Stimulated activated CD4-positive, alpha-beta T cell treated with anti-CD3 and anti-CD28 coated beads, TNF-alpha, amount 100 ng/mL, for 24 hours (primary cell): ENCODE data around the gene SFT2D1.
A peak's percentile ranks its signal among the peaks of the same experiment; 100 is the strongest.

Experiments
- DNase-seq, 3 experiments: peaks; one replicate each; pipeline ENCODE4 v3.0.0-alpha.2; 2020; ENCODE audit warnings: low read depth in 3 of 3

Gene SFT2D1

DNA sequence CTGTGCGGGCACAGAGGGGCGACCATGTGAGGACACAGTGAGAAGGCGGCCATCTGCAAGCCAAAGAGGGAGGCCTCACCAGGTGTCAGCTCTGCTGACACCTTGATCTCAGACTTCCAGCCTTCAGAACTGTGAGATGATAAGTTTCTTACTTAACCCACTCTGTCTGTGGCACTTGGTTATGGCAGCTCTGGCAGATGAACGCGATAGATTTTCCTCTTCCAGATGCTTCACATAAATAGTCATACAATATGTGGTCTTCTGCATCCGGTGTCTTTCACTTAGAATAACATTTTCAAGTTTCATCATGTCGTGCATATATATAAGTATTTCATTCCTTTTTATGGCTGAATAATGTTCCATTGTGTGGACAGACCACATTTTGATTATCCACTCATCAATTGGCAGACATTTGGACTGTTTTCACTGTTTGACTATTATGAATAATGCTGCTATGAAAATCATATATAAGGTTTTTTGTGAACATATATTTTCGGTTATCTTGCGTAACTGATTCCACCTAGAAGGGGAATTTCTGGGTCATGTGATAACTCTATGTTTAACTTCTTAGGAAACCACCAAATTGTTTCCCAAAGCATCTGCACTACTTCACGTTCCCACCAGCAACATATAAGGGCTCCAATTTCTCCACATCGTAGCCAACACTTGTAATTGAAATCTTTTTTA is 64.3 kb downstream of the SFT2D1 start:
- no peak for DNase-seq

DNA sequence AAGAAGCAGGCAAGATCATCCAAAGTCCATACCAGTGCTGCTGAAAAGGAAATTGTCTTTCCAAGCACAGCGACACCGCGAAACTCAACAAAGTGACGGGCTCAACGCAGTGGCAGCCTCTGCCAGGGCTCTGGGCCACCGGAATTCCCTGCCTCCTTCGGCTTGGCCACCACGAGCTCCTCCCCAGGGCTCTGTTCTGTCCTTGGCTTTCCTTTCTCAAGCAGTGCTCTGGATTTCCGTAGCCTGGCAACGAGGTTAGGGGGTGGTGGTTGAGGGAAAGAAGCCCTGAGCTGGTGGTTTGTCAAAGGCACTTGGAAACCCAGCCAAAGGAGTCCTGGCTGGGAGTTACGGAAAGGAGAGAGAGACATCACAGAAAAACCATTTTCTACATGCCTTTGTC is 65.3 kb downstream of the SFT2D1 start:
- no peak for DNase-seq

DNA sequence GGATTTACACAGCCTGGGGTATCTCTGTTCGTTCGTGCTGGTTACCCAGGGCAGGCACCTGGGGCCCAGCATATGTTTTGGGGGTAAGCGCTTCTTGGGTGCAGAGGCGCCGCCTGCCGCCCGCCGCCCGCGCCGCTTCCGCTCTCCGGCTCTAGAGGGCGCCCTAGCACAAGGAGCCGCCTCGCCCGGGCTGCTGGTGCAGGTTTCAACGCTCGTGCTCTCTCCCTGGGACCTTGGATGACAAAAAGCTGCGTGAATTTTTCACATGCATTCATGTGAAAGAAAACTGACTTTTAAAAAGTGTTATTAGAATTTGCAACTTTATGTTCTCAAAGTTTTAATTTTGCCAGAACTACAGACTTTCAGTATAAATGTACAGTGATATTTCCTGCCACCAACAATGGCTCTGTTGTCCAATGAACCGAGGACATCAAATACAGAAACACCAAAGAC is 66.6 kb downstream of the SFT2D1 start:
- DNase-seq = peak; percentile 59 to 75 (median 65)

DNA sequence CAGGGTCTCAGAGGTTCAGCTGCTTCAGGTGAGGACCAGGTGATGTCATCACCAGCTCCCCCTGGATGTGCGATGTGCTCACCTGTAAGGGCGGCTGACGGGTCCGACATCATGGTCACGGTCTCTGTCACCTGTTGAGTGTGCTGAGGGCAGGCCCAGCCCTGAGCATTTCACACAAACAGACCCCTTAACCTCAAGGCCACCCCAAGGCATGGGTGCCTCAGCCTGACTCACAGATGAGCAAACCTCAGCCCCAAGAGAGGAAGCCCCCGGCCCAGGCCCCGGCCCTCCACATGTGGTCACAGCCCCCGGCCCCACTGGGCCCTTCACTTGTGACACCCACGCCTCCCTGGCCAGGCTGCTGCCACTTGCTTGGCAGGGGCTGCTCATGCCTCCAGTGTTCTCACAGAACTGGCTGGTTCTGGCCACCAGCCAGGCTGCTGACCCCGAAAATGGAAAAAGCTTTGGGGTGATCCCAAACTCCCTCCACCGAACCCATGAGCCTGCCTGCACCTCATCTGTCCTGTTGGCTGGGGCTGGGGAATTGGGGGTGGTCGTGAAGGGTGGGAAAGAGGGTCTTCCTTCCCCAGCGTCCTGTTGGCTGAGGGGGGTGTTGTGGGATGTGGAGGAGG is 67.5 kb downstream of the SFT2D1 start:
- DNase-seq = no peak

DNA sequence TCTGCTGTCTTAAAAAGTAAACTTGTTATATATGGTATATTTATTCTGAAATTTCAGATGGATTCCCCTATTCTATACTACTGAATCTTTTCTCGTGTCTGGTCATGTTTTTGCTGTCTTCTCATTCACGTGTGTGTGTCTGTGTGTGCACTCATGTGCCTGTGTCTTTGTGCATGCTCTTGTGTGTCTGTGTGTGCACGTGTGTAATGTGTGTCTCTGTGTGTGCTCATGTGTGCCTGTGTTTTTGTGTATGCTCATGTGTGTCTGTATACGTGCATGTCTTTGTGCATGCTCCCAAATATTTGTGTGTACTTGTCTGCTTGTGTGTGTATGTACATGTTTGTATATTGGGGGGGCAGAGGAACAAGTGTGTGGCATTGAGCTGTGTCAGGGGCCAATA is 68.2 kb downstream of the SFT2D1 start:
- DNase-seq = no peak

DNA sequence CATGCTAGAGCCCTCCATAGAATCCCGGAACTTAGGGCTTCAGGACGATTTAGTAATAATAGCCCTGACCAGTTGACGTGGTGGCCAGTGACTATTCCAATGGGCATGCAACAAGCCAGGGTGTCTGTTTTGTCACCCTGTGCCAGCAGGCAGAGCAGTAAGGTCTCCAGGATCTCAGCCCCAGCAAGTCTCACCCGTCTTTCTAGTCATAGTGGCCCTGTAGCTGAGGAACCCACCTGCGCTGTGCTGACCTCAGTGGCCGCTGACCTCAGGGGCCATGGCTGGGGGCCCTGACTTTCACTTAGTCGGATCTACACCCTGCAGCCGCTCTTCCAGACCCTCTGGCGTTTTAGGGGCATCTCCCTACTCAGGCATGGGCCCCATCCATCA is 71.0 kb downstream of the SFT2D1 start:
- DNase-seq = no peak

DNA sequence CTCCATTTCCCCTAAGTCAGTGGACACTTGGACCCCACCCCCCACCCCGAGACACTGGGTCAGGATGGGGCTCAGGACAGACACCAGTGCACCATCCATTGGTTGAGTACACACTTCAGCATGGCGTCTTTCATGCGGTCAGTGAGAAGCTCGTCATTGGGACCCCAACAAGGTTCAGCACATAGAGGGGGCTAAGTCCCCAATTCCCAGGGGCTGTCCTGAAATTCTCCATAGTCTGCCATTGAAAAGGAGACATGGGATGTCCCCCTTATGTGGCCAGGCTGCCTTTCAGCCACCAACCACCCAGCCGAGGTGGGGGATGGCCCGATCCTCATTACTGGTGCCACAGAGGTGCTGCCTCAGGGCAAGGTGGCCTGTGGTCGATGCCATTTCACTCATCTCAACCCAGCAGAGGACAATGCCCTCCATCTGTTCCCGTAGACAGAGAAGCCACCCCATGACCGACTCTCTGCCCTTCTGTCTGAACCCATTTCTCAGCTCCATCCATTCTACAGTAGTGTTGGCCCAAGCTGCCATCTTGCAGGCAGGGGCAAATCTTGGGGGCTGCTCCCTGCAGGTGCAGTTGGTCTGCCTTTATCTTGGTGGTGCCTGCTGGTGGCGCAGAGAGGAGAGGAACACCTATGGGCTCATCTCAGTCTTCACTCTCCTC is 71.5 kb downstream of the SFT2D1 start:
- no peak for DNase-seq
